Measurements from ENCODE around the gene TIMM50.
"Not testable (repeated sequence)": the region's sequence is repeated elsewhere in the genome, so short reads cannot be mapped to it uniquely, and the experiment has no call there.

TIMM50 gene

DNA sequence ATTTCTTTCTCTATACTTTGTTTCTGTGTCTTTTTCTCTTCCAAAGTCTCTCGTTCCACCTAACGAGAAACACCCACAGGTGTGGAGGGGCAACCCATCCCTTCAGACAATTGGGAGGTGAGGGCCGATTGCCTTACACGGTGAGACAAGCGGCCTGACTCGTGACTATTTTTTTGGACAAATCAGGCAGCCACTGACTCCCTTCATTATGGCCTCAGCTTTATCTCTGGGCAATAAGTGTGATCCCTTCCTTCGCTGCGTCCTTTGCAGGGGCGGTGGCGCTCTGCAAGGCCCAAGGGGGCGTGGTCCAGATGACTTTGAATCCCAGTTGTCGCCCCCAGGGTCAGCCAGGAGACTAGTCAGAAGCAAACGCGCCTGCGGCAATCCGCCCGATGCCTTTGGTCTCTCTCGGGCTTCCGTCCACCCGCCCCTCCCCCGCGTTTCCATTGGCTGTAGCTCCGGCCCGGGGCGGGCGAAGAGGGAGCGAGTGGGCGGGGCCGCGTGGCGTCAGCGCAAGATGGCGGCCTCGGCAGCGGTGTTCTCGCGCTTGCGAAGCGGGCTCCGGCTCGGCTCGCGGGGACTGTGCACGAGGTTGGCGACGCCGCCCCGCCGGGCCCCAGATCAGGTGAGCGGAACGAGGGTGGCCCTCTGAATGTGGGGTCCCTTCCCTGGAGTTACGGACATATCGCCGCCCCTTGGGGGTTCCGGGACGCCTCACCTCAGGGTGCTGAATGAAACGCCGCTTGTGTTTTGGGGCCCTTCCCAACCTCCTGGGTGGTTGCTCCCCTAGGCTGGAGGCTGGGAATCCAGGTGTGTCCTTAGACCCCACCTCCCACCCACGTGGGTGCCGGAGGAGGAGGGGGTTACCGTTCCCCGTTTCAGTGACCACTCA, at the start of gene TIMM50:
TIMM50 (plus strand) TSS at position 502 of the 892 bp plus-strand sequence; CDS start at position 518, 16 bp downstream.
- peak; percentile 99 for DNase-seq

DNA sequence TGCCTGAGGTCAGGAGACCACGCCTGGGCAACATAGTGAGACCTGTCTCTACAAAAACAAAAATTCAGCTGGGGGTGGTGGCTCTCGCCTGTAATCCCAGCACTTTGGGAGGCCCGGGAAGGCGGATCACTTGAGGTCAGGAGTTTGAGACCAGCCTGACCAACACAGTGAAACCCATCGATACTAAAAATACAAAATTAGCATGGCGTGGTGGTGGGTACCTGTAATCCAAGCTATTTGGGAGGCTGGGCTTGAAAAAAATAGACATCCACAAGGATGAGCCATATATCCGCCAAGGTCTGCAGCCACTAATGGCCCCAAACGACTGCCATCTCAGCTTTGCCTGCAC, 48.0 kb upstream of the TIMM50 start:
- no peak for DNase-seq

DNA sequence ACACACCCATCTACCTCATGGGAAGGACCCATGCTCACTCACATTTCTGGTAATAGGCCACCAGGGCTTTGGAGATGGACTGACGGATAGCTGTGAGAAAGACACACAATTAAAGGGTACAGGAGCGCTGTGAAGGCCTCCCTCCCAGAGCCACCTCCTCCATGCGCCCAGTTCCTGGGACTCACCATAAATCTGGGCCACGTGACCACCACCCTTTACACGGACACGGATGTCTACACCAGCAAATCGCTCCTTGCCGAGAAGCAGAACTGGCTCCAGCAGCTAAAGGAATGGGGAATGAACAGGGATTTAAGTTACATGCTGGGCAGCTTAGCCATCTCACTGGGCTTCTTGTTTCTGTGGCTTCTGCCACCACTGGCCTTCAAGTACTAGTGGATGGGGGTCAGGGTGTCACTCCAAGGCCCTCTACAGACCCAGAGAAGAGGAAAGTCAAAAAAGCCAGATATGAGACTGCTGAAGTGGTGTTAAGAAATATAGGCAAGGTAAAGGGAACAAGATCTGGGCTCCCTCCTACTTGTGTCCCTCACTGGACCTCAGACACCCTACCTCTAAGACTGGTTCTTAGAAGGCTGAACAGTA, 47.1 kb upstream of the TIMM50 start:
- no peak for DNase-seq

DNA sequence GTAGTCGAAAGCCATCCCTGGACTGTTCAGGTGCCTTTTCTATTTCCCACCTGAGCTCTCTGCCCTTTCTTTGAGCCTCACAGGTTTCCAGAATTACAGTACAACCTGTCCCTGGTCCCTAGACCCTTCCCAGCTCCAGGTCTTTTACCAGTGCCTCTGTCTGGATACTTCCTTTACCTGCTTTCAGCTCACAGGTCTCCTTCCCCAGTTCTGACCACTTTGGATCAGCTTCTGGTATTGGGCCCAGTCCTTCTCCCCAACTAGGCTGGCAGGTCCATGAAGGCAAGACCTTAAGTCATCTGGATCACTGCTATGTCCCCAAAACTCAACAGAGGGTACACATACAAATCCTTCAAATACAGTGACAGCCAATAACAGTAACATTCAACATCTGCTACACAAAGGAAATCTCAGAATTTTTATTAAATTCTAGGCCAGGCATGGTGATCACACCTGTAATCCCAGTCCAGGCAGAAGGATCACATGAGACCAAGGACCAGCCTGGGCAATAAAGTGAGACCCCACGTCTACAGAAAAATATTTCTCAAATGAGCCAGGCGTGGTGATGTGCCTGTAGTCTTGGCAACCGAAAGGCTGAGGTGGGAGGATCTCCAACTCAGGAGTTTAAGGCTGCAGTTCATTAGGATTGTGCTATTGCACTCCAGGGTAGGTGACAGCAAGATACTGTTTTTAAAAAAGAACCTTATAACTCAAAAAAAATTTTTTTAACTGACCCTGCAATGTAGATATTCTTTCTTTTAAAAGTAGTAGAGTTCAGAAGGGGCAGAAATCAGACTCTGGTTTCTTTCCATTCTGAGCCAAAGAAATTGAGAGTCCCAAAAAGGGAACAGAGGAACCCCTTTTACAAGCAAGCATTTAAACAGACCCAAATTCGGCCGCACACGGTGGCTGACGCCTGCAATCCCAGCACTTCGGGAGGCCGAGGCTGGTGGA, 46.2 kb upstream of the TIMM50 start:
- no peak for DNase-seq

DNA sequence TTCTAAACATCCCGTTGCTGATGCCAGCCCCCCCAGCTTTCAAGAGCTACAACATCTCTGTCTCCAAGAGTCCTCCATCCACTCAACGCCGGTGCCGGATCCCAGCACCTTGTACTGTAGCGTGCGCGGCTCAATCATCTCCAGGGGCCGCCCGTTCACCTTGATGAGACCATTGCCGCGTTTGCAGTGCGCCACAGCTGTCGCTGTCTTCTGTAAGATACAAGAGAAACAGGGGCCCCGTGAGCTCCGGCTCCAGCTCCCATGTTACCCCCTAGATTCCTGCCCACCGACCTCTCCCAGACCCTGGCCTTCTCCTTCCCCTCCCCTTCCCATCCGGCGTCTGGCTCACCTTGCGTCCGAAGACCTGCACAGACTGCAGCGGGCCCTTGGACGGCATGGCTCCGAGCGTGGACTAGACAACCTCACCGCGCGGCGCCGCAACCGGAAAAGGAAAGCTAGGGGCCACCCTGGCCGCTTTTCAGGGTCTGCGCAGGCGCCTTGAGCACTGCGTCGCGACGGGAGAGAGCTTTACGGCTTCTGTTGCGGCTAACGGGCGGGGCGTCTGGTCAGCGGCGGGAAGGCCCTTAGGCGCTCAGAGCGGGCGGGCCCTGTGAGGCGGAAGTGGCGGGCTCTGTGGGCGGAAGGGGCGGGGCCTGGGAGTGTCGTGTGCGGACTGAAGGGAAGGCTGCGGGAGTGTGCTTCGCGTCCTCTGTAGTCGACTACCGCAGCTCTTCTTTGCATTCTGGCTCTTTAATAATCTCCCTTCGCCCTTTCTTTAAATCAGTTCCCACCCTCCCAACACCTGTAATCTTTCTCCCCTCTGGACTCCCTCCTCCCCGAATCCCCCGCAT, 44.9 kb upstream of the TIMM50 start, which contains the start of gene RPS16:
RPS16 (minus strand) TSS at position 451 of the 851 bp plus-strand sequence; CDS start at position 397, 54 bp downstream.
- DNase-seq: peak; percentile 100

DNA sequence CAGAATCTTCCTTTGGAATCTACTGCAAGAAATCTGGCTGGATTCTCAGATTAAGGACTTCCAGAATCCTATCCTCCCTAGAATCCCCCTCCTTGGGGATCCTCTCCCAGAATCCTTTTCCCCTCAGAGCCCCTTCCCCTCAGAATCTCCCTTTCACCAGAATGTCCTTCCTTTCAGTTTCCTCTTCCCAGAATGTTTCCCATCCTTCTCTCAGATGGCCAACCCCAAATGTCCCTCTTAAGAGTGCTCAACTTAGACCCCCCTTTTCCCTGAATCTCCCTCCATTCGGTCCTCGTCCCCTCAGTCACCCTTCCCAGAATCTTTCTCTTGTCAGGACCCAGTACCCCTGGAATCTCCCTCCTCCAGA, 44.3 kb upstream of the TIMM50 start:
- no peak for DNase-seq

DNA sequence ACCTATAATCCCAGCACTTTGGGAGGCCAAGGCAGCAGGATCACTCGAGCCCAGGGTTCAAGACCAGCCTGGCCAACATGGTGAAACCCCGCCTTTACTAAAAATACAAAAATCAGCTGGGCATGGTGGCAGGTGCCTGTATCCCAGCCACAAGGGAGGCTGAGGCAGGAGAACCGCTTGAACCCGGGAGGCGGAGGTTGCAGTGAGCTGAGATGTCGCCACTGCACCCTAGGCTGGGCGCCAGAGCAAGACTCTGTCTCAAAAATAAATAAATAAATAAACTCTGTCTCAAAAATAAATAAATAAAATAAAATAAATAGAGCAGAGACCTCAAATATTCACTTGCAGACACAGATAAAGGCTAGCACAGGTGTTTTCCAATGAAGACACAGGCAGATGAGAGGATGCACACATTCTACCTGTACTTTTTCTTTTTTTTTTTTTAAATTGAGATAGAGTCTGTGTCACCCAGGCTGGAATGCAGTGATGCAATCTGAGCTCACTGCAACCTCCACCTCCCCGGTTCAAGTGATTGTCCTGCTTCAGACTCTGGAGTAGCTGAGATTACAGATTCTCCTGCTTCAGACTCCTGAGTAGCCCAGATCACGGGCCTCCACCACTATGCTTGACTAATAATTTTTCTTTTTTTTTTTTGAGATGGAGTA, 42.2 kb upstream of the TIMM50 start:
- DNase-seq: no peak

DNA sequence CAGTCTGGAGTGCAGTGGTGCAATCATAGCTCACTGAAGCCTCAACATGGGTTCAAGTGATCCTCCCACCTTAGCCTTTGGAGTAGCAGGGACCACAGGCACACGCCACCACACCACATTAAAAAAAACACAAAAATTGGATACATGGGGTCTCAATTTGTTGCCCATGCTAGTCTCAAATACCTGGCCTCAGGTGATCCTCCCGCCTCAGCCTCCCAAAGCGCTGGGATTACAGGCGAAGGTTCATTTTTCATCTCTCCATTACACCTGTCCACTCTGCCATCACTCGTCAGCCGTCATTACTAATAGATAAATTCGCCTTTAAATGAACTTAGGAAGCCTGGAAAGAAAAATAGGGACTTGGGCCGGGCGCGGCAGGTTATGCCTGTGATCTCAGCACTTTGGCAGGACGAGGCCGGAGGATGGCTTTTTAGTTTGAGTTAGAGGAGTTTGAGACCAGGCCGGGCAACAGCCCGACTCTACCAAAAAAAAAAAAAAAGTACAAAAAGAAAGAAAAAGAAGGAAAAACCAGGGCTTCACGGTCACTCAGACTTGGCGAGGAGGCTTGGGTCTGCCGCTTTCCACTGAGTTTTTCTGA, 35.9 kb upstream of the TIMM50 start:
- no peak for DNase-seq

DNA sequence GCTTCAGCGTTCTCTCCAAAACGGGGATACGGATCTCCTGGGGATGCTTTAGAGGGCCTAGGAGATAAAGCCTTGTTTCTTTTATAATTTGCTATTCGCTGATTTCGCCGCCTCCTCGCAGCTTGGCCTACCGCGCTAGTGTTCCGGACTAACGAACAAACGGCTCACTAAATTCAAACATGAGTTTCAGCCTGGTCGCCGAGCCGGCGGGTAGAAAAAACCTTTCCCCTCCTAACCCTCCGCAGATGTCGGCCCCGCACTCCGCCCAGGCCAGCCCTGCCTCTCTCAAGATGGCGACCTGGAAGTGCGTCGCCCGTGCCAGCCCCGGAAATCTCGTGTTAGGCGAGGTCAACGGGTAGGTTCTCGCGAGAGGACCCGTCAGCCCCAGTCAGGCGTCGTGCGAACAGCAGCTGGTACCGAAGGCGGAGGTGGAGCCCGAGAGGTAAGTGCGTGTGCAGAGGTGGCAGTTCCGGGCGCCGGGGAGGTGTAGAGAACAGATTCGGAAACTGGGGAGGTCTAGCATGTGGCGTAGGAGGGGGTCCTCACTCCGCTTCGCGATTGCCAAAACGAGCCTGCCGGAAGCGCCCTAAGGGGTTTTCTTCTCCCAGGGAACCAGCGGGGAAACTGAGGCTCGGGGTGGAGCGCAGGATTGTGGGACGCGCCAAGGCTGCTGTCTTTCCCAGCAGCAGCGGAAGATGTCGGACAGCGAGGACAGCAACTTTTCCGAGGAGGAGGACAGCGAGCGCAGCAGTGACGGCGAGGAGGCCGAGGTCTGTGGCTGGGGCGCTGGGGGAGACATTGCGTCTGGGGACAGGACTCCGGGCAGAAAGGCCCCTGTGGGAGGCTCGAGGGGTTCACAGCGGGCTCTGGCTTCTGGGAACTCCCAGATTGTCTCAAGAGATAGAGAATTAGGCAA, 35.2 kb upstream of the TIMM50 start, which contains the start of gene SUPT5H:
SUPT5H (plus strand) TSS at position 387 of the 916 bp plus-strand sequence; CDS start at position 696, 309 bp downstream.
- DNase-seq: peak; percentile 99

DNA sequence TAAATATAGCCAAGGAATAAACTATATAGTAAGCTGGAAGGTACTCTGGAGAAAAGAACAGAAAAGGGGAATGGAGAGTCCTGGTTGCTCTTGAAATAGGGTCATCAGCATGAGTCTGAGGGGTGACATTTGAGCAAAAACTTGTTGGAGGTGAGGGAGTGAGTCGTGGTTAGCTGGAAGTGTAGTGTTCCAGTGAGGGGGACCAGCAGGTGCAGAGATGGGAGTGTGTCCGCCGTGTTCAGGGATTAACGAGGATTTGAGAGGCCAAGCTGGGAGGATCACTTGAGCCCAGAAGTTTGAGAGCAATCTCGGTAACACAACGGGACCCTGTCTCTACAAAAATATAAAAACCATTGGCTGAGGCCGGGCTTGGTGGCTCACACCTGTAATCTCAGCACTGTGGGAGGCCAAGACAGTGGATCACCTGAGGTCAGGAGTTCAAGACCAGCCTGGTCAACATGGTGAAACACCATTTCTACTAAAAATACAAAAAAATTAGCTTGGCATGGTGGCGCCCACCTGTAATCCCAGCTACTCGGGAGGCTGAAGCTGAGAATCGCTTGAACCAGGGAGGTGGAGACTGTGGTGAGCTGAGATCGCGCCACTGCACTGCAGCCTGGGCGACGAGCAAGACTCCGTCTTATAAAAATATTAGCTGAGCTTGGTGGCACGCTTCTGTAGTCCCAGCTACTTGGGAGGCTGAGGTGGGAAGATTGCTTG, 34.1 kb upstream of the TIMM50 start:
- DNase-seq: no peak

DNA sequence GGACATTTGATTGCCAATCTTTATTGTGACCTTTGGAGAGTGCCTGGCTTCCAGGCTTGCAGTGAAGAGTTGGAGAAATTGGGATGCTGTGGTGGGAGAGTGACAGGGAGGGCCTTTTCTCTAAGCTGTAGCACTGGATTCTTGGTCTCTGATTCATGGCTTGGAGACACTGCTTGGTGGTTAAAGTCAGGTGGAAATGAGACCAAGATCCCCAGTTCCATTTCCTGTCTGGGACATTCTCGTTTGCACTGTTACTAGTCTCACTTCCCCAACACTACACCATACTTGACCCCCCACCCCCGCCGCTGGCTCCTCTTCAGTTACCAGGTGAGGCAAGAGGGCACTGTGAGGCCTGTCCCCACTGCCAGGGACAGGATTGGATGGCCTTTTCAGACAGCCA, 32.4 kb upstream of the TIMM50 start:
- no peak for DNase-seq

DNA sequence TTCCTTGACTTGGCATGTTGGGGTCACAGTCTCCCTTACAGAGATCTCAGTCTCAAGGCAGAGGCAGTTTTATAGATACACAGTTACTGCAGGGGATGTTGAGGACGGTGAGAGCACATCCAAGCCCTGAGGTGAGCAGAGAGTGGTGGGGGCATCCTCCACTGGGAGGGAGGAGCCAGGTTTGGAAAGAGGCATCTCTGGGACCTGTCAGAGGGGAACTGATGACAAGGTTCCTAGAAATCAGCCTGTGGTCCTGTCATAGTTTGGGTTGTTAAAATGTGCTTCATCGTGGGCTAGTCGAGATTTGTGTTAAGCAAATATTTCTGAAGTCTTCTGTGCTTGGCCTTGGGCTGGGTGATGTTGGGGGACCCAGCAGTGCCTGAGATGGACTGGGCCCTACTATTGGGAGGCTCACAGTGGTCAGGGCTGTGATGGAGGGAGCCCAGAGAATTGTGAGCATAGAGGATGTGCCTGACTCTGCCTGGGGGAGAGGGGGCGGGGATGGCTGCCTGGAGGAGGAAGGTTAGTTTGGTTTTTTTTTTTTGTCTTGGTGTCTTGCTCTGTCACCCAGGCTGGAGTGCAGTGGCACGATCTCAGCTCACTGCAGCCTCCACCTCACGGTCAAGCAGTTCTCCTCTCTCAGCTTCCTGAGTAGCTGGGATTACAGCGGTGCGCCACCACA, 31.4 kb upstream of the TIMM50 start:
- no peak for DNase-seq

DNA sequence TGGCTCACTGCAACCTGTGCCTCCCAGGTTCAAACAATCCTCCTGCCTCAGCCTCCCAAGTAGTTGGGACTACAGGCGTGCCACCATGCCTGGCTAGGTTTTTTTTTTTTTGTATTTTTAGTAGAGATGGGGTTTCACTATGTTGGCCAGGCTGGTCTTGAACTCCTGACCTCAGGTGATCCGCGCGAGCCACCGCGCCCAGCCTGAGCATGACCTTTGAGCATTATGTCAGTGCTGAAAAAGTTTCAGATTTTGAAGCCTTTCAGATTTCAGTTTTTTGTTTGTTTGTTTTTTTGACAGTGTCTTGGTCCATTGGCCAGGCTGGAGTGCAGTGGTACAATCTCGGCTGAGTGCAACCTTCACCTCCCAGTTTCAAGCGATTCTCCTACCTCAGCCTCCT, 29.4 kb upstream of the TIMM50 start:
- DNase-seq: not testable (repeated sequence)

DNA sequence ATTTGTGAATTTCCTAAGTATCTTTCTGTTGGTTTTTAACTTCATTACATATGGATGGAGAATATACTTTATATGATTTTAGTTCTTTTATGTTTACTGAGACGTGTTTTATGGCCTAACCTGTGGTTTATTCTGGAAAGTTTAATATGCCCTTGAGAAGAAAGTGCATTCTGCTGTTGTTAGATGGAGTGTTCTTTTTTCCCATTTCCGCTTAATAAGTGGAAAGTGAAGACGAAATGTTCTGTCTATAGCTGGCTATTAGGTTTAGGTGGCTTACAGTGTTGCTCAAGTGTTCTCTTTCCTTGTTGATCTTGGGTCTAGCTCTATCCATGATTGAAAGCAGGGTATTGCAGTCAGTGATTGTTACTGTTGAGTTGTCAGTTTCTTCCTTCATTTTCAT, 17.2 kb upstream of the TIMM50 start:
- DNase-seq: no peak

DNA sequence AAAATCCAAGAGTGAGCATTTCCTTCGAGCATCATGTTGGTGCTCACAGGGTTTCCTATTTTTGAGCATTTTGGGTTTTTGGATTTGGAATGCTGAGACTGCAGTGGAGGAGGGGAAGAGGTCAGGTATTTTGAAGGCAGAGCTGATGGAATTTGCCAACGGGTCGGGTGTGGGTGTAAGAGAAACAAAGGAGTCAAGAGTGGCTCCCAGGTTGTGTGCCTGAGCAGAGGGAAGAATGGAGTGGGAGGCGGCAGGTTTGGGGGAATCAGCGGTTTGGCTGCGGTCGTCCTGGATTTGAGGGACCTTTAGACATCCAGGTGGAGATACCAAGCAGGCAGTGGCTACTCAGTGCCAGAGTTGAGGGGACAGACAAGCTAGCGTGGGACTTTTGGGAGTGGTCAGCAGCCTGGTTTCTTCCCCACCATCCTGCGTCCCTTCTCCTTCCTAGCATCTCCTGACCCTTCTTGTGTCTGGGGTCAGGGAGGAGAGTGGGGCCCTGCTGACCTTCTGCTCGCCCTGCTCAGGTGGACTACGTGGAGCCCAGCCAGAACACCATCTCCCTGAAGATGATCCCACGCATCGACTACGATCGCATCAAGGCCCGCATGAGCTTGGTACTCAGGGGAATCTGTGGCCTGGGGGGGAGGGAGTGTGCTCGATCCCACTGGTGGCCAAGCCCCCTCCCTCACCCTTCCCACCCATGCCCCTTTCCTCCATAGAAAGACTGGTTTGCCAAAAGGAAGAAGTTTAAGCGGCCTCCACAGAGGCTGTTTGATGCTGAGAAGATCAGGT, 14.5 kb upstream of the TIMM50 start:
- DNase-seq: no peak

DNA sequence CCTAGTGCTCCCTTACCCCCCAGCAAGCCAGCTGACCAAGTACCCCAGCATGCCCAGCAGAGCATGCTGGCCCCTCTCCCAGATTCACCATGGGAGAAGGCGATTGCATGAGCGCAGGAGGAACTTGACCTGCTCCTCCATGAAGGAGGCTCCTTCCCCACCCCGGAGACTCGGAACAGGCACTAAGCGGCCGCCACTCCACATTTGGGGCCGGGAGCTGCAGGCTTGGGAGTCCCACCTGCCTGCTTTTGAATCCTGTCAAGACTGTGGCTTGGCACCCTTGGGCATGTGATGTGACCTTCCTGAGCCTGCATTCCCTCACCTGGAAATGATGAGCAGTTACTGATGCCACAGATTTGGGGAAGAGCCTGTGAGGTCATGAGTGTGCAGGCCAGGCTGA, 12.7 kb upstream of the TIMM50 start:
- DNase-seq: no peak

DNA sequence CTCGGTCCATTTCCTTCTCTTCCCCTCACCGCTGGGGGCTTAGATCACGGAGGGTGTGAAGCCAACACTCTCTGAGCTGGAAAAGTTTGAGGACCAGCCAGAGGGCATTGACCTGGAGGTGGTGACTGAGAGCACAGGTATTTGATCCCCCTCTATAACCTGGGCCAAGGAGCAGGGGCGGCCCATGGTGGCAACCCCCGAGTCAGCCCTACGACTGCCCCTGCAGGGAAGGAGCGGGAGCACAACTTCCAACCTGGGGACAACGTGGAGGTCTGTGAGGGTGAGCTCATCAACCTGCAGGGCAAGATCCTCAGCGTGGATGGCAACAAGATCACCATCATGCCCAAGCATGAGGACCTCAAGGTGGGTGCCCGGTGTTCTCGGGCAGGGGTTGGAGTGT, 11.6 kb upstream of the TIMM50 start:
- DNase-seq: no peak

DNA sequence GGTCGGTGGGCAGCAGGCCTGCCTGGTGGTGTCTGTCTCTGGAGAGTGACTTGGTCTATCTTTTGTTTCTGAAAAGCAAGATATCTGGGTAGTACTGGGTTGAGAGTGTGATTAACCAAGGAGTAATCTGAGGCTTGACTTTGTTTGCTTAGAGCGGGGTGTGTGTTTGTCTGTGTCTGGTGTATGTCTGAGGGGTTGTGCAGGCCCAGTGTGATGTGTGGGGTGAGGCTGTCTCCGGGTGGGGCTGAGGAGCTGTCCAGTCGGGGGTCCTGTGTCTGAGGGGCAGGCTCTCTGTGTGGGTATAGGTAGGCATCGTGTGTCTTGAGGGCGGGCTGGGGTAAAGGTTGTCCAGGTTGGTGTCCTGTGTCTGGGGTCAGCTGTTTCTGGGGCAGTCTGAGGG, 11.1 kb upstream of the TIMM50 start:
- no peak for DNase-seq
